A549 (cell line): Measurements from ENCODE around the gene SRF. TPM values are rescaled to one million over a fixed set of nuclear protein-coding genes. Genes with fewer than 3 reads are reported as not detected.

Source experiments
- ATAC-seq, 2 experiments: fragments of 200-7000 bp in 1 of 2; fragments of >200 bp in 1 of 2; cut with Nextera tagmentation in 1 of 2; cut with Tn5 transposase in 1 of 2; 3 replicates each; pipeline versions ENCODE4 v1.8.0 to v1.9.1; 2018 to 2020; ENCODE audit warnings: mild to moderate bottlenecking in 1 of 2, moderate library complexity in 1 of 2
- CTCF ChIA-PET: fragments of 300-600 bp; sonication (Branson Sonifier 250); formaldehyde crosslinking; extraction: SDS; loops from one replicate; lab custom pipeline; 2021; ENCODE audit warnings: antibody characterized with exemption, inconsistent platforms; lab: Yijun Ruan, JAX
- POLR2A ChIA-PET: fragments of 350-600 bp; formaldehyde crosslinking; extraction: SDS; loops from one replicate; lab custom pipeline; 2021; ENCODE audit warnings: antibody characterized with exemption, inconsistent platforms; lab: Yijun Ruan, JAX
- DNase-seq, 2 experiments: peaks; one replicate each; pipeline versions ENCODE4 v3.0.0 to v3.0.0-alpha.2; 2011 to 2016; ENCODE audit warnings: low read depth in 1 of 2, low spot score in 1 of 2
- FAIRE-seq: peaks from 2 replicates; lab custom pipeline; 2011; peaks lifted over from hg19 to GRCh38; lab: Jason Lieb, UNC
- H3K27ac ChIP-seq, 2 experiments: fragments of >200 bp; sonication (Bioruptor Twin); formaldehyde crosslinking; 3 replicates each; pipeline ENCODE4 v1.5.1; 2016 to 2017
- H3K4me1 ChIP-seq: fragments of >200 bp; sonication (Bioruptor Twin); formaldehyde crosslinking; 3 replicates; pipeline ENCODE4 v1.6.1; 2016
- H3K4me2 ChIP-seq: fragments of >200 bp; sonication (Bioruptor Twin); formaldehyde crosslinking; 3 replicates; pipeline ENCODE4 v1.6.1; 2016
- H3K4me3 ChIP-seq: fragments of >200 bp; sonication (Bioruptor Twin); formaldehyde crosslinking; 3 replicates; pipeline ENCODE4 v1.5.1; 2016
- H3K9me3 ChIP-seq: fragments of >200 bp; sonication (Bioruptor Twin); formaldehyde crosslinking; 3 replicates; pipeline ENCODE4 v1.6.1; 2016
- BHLHE40 ChIP-seq: IDR thresholded peaks from 2 replicates; pipeline ENCODE4 v1.6.1; 2012; ENCODE audit warnings: low read depth, low read length, inconsistent platforms
- CEBPB ChIP-seq, 2 experiments: fragments of >200 bp in 1 of 2; sonication (Bioruptor Twin) in 1 of 2; formaldehyde crosslinking in 1 of 2; IDR thresholded peaks; 2 replicates each; pipeline ENCODE4 v1.6.1; 2012 to 2016
- EP300 ChIP-seq, 2 experiments: fragments of >200 bp; sonication (Bioruptor Twin); formaldehyde crosslinking; IDR thresholded peaks; 2 replicates in 1 of 2; 3 replicates in 1 of 2; pipeline ENCODE4 v1.6.1; 2016 to 2017
- ESRRA ChIP-seq: fragments of 150-350 bp; IDR thresholded peaks from 2 replicates; pipeline ENCODE4 v1.6.1; 2014; ENCODE audit warnings: mild to moderate bottlenecking, low read length, borderline replicate concordance
- HDAC2 ChIP-seq: fragments of 200-600 bp; sonication (generic); IDR thresholded peaks from 2 replicates; pipeline ENCODE4 v1.6.1; 2016
- HES2 ChIP-seq: fragments of >200 bp; sonication (Bioruptor Twin); formaldehyde crosslinking; IDR thresholded peaks from 2 replicates; pipeline ENCODE4 v1.6.1; 2016
- HMGXB4 ChIP-seq: fragments of 250-450 bp; sonication (Bioruptor Pico); IDR thresholded peaks from 2 replicates; pipeline ENCODE4 v1.5.0; 2021; ENCODE audit warnings: mild to moderate bottlenecking, moderate library complexity, borderline replicate concordance
- HOXB5 ChIP-seq: fragments of 250-450 bp; sonication (Bioruptor Pico); IDR thresholded peaks from 2 replicates; pipeline ENCODE4 v1.5.0; 2020; ENCODE audit warnings: mild to moderate bottlenecking, moderate library complexity
- JUNB ChIP-seq: fragments of >200 bp; sonication (Bioruptor Twin); formaldehyde crosslinking; IDR thresholded peaks from 2 replicates; pipeline ENCODE4 v1.6.1; 2016
- KDM1A ChIP-seq: fragments of 200-600 bp; sonication (generic); IDR thresholded peaks from 2 replicates; pipeline ENCODE4 v1.6.1; 2016; ENCODE audit warnings: low read depth, mild to moderate bottlenecking
- KDM5A ChIP-seq: fragments of 200-600 bp; sonication (generic); IDR thresholded peaks from 2 replicates; pipeline ENCODE4 v1.6.1; 2016; ENCODE audit warnings: antibody characterized with exemption, mild to moderate bottlenecking
- MAFK ChIP-seq: fragments of 450-650 bp; IDR thresholded peaks from 2 replicates; pipeline ENCODE4 v1.6.1; 2014; ENCODE audit not compliant: partially characterized antibody
- MAX ChIP-seq: IDR thresholded peaks from 2 replicates; pipeline ENCODE4 v1.6.1; 2012
- NPAS2 ChIP-seq: fragments of 250-450 bp; sonication (Bioruptor Pico); IDR thresholded peaks from 2 replicates; pipeline ENCODE4 v1.8.0; 2022; ENCODE audit warnings: mild to moderate bottlenecking, moderate library complexity, borderline replicate concordance
- PBX3 ChIP-seq: IDR thresholded peaks from 2 replicates; pipeline ENCODE4 v1.6.1; 2012
- RARB ChIP-seq: fragments of 250-450 bp; sonication (Bioruptor Pico); IDR thresholded peaks from 2 replicates; pipeline ENCODE4 v1.8.0; 2021; ENCODE audit warnings: mild to moderate bottlenecking, moderate library complexity
- RNF2 ChIP-seq: fragments of 200-600 bp; sonication (generic); IDR thresholded peaks from 2 replicates; pipeline ENCODE4 v1.6.1; 2016; ENCODE audit warnings: low read depth, mild to moderate bottlenecking, antibody characterized with exemption, moderate library complexity, borderline replicate concordance
- SREBF2 ChIP-seq: fragments of 450-650 bp; IDR thresholded peaks from 2 replicates; pipeline ENCODE4 v1.6.1; 2014; ENCODE audit warnings: mild to moderate bottlenecking, moderate library complexity
- TFCP2L1 ChIP-seq: fragments of 250-450 bp; sonication (Bioruptor Pico); IDR thresholded peaks from 2 replicates; pipeline ENCODE4 v1.5.0; 2021; ENCODE audit warnings: mild to moderate bottlenecking
- TP53 ChIP-seq: fragments of 250-450 bp; sonication (Bioruptor Pico); IDR thresholded peaks from 2 replicates; pipeline ENCODE4 v1.5.0; 2021; ENCODE audit warnings: mild to moderate bottlenecking, moderate library complexity
- ZNF302 ChIP-seq: fragments of 250-450 bp; sonication (Bioruptor Pico); IDR thresholded peaks from 2 replicates; pipeline ENCODE4 v1.9.0; 2021; ENCODE audit warnings: inconsistent platforms, mild to moderate bottlenecking, moderate library complexity
- ZSCAN20 ChIP-seq: fragments of 250-450 bp; sonication (Bioruptor Pico); IDR thresholded peaks from 2 replicates; pipeline ENCODE4 v1.8.0; 2022; ENCODE audit warnings: mild to moderate bottlenecking, moderate library complexity
- WGBS: methylation state at CpG from one replicate; pipeline ENCODE4 v1.1.6; 2017; ENCODE audit errors: missing lambda C conversion rate; 5-methylcytosine and 5-hydroxymethylcytosine counted together
- polyA plus RNA-seq, 4 experiments: library from polyadenylated mRNA; depleted of rRNA in 3 of 4; stranded (reverse); fragments of >200 nt; fragmentation: RNase III in 1 of 4; extraction: RNeasy Plus Mini Kit Qiagen cat#74134 plus additional on column Dnase treatment in 1 of 4; gene quantifications; 2 replicates in 3 of 4; 3 replicates in 1 of 4; pipeline ENCODE4 v1.2.3, GENCODE V29; 2011 to 2017

SRF gene
- polyA plus RNA-seq, 2 of the 4 experiments (the other 2 are of a cell fraction) = 14.0 to 16.7 TPM

- POLR2A ChIA-PET = interaction anchor here (0.6 kb wide), 1 partner anchor 26 kb away, joined by 3 read pairs; no protein-coding TSS in a partner anchor
- no peak for DNase-seq
- ATAC-seq = no peak
- CTCF ChIA-PET = interaction anchor here (1.4 to 1.6 kb wide), 2 partner anchors 33 to 275 kb away, joined by 5 read pairs; no protein-coding TSS in a partner anchor
- no CpG with 5 or more reads among the region's 6 CpGs for WGBS
- no peak overlapping the region for H3K27ac ChIP-seq
- FAIRE-seq = no peak
- no peak overlapping the region for H3K4me2 ChIP-seq
- H3K4me1 ChIP-seq = peaks cover 31% of the 10 kb centered on the region
- TF ChIP-seq PBX3 (no peak), HDAC2 (no peak), KDM5A (no peak), ZNF302 (CRISPR knock-in tag) (no peak), TP53 (CRISPR knock-in tag) (no peak), MAFK (no peak), ESRRA (no peak), TFCP2L1 (CRISPR knock-in tag) (no peak), HMGXB4 (CRISPR knock-in tag) (no peak), RNF2 (no peak), HOXB5 (CRISPR knock-in tag) (no peak), JUNB (no peak), BHLHE40 (no peak), MAX (no peak), KDM1A (no peak), EP300 (IDR thresholded peaks at IDR 0.05) (no peak), CEBPB (IDR thresholded peaks at IDR 0.05) (no peak), RARB (CRISPR knock-in tag) (no peak), SREBF2 (no peak), NPAS2 (CRISPR knock-in tag) (no peak)
- H3K4me3 ChIP-seq = no peak overlapping the region
- no peaks in the 10 kb centered on the region for H3K9me3 ChIP-seq
Observed at GRCh38 chr6:43176423-43176786, 5.3 kb downstream of the SRF start.

- Histone ChIP-seq H3K4me1 (peaks cover 33% of the 10 kb centered on the region), H3K4me3 (no peak overlapping the region), H3K27ac (no peak overlapping the region), H3K9me3 (no peaks in the 10 kb centered on the region), H3K4me2 (no peak overlapping the region)
- CTCF ChIA-PET = no interaction called here
- POLR2A ChIA-PET = no interaction called here
- ATAC-seq (no peak), FAIRE-seq (no peak), DNase-seq (no peak)
- TF ChIP-seq KDM1A (no peak), HES2 (no peak), HDAC2 (no peak), ZSCAN20 (CRISPR knock-in tag) (no peak), NPAS2 (CRISPR knock-in tag) (no peak)
- WGBS = 91% methylated on average over 9 of the region's 12 CpGs
Observed at GRCh38 chr6:43178150-43178549, 7.1 kb downstream of the SRF start.
